Gastrocnemius medialis (tissue), 4 donors: Measurements from ENCODE around the gene LRFN2. TPM values are rescaled to one million over a fixed set of nuclear protein-coding genes. Genes with fewer than 3 reads are reported as not detected.

Source experiments
- ATAC-seq, 2 donors: fragments of 150-250 bp; one replicate each; pipeline ENCODE4 v1.9.1; 2016
- DNase-seq, 2 donors: peaks; one replicate each; pipeline ENCODE4 v3.0.0-alpha.2; 2019
- H3K27ac ChIP-seq, 4 donors: fragments of 200-600 bp; sonication (generic); 1 replicate in 1 of 4; 2 replicates in 3 of 4; pipeline ENCODE4 v1.5.1; 2016 to 2018; ENCODE audit warnings: mild to moderate bottlenecking in 2 of 4, moderate library complexity in 1 of 4
- H3K27me3 ChIP-seq, 3 donors: fragments of 200-600 bp; sonication (generic) in 2 of 3; 1 replicate in 1 of 3; 2 replicates in 2 of 3; pipeline versions ENCODE4 v1.5.1 to v1.6.0; 2016 to 2019; ENCODE audit warnings: mild to moderate bottlenecking in 1 of 3, moderate library complexity in 1 of 3
- H3K36me3 ChIP-seq, 2 donors: fragments of 200-600 bp; sonication (generic) in 1 of 2; one replicate each; pipeline ENCODE4 v1.5.1; 2017 to 2018
- H3K4me1 ChIP-seq, 2 donors: fragments of 200-600 bp; sonication (generic) in 1 of 2; one replicate each; pipeline ENCODE4 v1.5.1; 2016 to 2017; ENCODE audit warnings: mild to moderate bottlenecking in 2 of 2
- H3K4me3 ChIP-seq, 4 donors: fragments of 200-600 bp; sonication (generic) in 3 of 4; 1 replicate in 1 of 4; 2 replicates in 3 of 4; pipeline ENCODE4 v1.5.1; 2016 to 2019; ENCODE audit warnings: mild to moderate bottlenecking in 2 of 4
- H3K9me3 ChIP-seq, 3 donors: fragments of 200-600 bp; sonication (generic) in 2 of 3; 1 replicate in 1 of 3; 2 replicates in 2 of 3; pipeline ENCODE4 v1.5.1; 2016 to 2019
- POLR2A ChIP-seq, 2 donors: fragments of 450-650 bp; IDR thresholded peaks; one replicate each; pipeline ENCODE4 v1.6.1; 2017; ENCODE audit warnings: antibody characterized with exemption in 2 of 2, mild to moderate bottlenecking in 2 of 2, moderate library complexity in 2 of 2
- in situ Hi-C, 4 donors: fragments of 200-750 bp; cut with MboI; loops; one replicate each; pipeline versions ENCODE4 v1.15.0 to v1.8.0; 2017; ENCODE audit warnings: low sequenced_read_pairs in 4 of 4
- intact Hi-C: fragments of 100-400 bp; cut with DNase I; formaldehyde crosslinking; loops from one replicate; pipeline ENCODE4 v1.15.1; 2023; ENCODE audit warnings: low total_unique reads
- total RNA-seq, 4 donors: library from RNA; depleted of rRNA; stranded (reverse); fragments of >200 nt; gene quantifications; one replicate each; pipeline versions ENCODE4 v1.1.0 to v1.2.3, GENCODE V29; 2016
- TF ChIP-seq, protein P1 (sequence below), 5 experiments: fragments of 450-650 bp in 3 of 5; fragments of 200-600 bp in 2 of 5; sonication (generic) in 2 of 5; IDR thresholded peaks in 4 of 5; conservative IDR thresholded peaks in 1 of 5; 1 replicate in 4 of 5; 2 replicates in 1 of 5; pipeline ENCODE4 v1.5.1; 2016 to 2019; ENCODE audit warnings: antibody characterized with exemption in 5 of 5, mild to moderate bottlenecking in 3 of 5, moderate library complexity in 3 of 5

LRFN2 gene
- total RNA-seq, 4 donors from 2014 or later: not detected

DNA sequence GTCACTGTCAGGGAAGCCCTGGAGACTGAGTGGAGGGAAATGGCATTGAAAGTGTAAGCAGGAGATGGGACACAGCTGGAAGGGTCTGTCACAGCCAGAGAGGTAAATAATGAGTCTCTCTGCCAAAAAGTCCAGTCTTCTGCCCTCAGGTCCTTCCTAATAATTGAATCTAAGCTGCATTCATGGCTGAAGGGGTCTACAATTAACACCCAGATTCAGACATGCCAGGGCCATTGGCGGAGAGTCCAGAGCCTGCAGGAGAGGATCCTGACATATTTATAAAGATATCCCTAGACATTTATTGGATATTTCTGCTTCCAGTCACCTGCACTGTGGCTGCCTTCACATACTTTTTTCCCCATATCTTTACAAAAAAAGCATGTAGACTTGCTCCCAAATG lies 89.0 kb downstream of the LRFN2 start:
- no peaks in the 10 kb centered on the region for H3K9me3 ChIP-seq
- no peak for DNase-seq
- H3K27me3 ChIP-seq: no peaks in the 10 kb centered on the region
- ATAC-seq: no peak
- H3K27ac ChIP-seq: no peak overlapping the region
- H3K36me3 ChIP-seq: no peaks in the 10 kb centered on the region
- no peaks in the 10 kb centered on the region for H3K4me1 ChIP-seq
- H3K4me3 ChIP-seq: no peak overlapping the region
- in situ Hi-C loops: no loop called here
- no peak for TF ChIP-seq POLR2A (IDR thresholded peaks at IDR 0.05)
- TF ChIP-seq, protein P1, sequence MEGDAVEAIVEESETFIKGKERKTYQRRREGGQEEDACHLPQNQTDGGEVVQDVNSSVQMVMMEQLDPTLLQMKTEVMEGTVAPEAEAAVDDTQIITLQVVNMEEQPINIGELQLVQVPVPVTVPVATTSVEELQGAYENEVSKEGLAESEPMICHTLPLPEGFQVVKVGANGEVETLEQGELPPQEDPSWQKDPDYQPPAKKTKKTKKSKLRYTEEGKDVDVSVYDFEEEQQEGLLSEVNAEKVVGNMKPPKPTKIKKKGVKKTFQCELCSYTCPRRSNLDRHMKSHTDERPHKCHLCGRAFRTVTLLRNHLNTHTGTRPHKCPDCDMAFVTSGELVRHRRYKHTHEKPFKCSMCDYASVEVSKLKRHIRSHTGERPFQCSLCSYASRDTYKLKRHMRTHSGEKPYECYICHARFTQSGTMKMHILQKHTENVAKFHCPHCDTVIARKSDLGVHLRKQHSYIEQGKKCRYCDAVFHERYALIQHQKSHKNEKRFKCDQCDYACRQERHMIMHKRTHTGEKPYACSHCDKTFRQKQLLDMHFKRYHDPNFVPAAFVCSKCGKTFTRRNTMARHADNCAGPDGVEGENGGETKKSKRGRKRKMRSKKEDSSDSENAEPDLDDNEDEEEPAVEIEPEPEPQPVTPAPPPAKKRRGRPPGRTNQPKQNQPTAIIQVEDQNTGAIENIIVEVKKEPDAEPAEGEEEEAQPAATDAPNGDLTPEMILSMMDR (IDR thresholded peaks at IDR 0.05 in 4 of 5, conservative IDR thresholded peaks at IDR 0.05 in 1 of 5): no peak
- intact Hi-C loops: no loop called here

GRCh38 chr6:40492187-40492586 lies 95.0 kb downstream of the LRFN2 start:
- intact Hi-C loops: no loop called here
- DNase-seq (no peak), ATAC-seq (no peak)
- in situ Hi-C loops: no loop called here
- H3K4me3 ChIP-seq: no peak overlapping the region
- no peaks in the 10 kb centered on the region for H3K9me3 ChIP-seq
- H3K36me3 ChIP-seq: no peaks in the 10 kb centered on the region
- TF ChIP-seq POLR2A (IDR thresholded peaks at IDR 0.05): no peak
- TF ChIP-seq, protein P1 (IDR thresholded peaks at IDR 0.05 in 4 of 5, conservative IDR thresholded peaks at IDR 0.05 in 1 of 5): no peak
- H3K4me1 ChIP-seq: no peaks in the 10 kb centered on the region
- no peaks in the 10 kb centered on the region for H3K27me3 ChIP-seq
- no peak overlapping the region for H3K27ac ChIP-seq

- intact Hi-C loops (no loop called here), in situ Hi-C loops (no loop called here)
- no peak for TF ChIP-seq POLR2A (IDR thresholded peaks at IDR 0.05)
- TF ChIP-seq, protein P1 (IDR thresholded peaks at IDR 0.05 in 4 of 5, conservative IDR thresholded peaks at IDR 0.05 in 1 of 5): no peak
- Histone ChIP-seq H3K27ac (no peak overlapping the region), H3K27me3 (no peaks in the 10 kb centered on the region), H3K9me3 (no peaks in the 10 kb centered on the region), H3K4me1 (no peaks in the 10 kb centered on the region), H3K4me3 (no peak overlapping the region), H3K36me3 (no peaks in the 10 kb centered on the region)
- ATAC-seq (no peak), DNase-seq (no peak)
Observed at GRCh38 chr6:40490508-40490907, 96.7 kb downstream of the LRFN2 start.

DNA sequence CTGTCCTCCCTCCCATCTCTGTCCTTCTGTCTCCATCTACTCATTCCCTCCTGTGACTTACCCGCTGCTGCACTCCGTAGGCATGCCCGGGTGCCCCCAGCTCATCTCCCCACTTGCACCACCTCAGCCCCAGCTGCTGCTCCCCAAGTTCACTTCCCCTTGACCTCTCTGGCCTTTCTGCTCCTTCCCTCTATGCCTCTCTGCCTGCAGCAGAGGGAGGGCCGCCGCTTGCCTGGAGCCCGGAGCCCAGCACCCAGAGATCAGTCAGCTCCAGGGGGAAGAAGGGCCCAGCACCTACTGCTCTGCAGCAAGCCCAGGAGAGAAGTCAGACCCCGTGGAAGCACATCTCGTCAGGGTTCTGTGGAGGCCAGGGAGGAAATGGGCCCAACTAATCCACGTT lies 97.4 kb downstream of the LRFN2 start:
- Histone ChIP-seq H3K9me3 (no peaks in the 10 kb centered on the region), H3K4me1 (no peaks in the 10 kb centered on the region), H3K27ac (no peak overlapping the region), H3K36me3 (no peaks in the 10 kb centered on the region), H3K4me3 (no peak overlapping the region), H3K27me3 (no peaks in the 10 kb centered on the region)
- ATAC-seq: no peak
- DNase-seq: no peak
- in situ Hi-C loops: no loop called here
- intact Hi-C loops: no loop called here
- no peak for TF ChIP-seq POLR2A (IDR thresholded peaks at IDR 0.05)
- TF ChIP-seq, protein P1 (IDR thresholded peaks at IDR 0.05 in 4 of 5, conservative IDR thresholded peaks at IDR 0.05 in 1 of 5): no peak

DNA sequence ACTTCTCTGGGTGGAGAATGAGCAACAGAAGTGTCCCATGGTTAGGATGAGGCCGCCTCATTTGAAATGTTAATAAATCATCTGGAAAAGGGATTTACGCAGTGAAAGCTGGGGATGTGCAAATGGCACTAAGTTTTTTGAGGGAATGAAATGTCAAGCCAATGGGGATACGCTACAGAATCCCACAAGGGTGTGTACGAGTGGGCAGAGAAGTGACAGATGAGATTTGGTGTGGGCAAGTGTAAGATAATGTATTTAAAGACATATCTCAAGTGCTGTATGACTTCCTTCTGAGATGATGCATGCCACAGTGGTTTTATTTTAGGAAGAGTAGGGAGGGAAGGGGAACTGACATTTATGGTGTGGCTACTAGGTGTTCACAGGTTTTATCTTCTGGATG lies 100.6 kb downstream of the LRFN2 start:
- intact Hi-C loops: no loop called here

More for the DNA sequence above, 100.6 kb downstream of the LRFN2 start:
- no peak for ATAC-seq
- H3K27me3 ChIP-seq: no peaks in the 10 kb centered on the region
- no peak for DNase-seq
- no peaks in the 10 kb centered on the region for H3K36me3 ChIP-seq
- in situ Hi-C loops: no loop called here
- H3K4me1 ChIP-seq: no peaks in the 10 kb centered on the region
- TF ChIP-seq POLR2A (IDR thresholded peaks at IDR 0.05): no peak
- TF ChIP-seq, protein P1 (IDR thresholded peaks at IDR 0.05 in 4 of 5, conservative IDR thresholded peaks at IDR 0.05 in 1 of 5): no peak
- no peak overlapping the region for H3K27ac ChIP-seq
- no peak overlapping the region for H3K4me3 ChIP-seq
- no peaks in the 10 kb centered on the region for H3K9me3 ChIP-seq
